HG02763 (cell line): Measurements from ENCODE around the gene SLC22A23.

Experiments used
- ATAC-seq: cut with Tn5 transposase; IDR thresholded peaks from one replicate; pipeline ENCODE4 v1.9.1; 2021; ENCODE audit warnings: mild to moderate bottlenecking, moderate library complexity; ENCODE audit not compliant: unreplicated experiment

SLC22A23 gene

GRCh38 chr6:3406891-3407809 lies 49.7 kb downstream of the SLC22A23 start:
- ATAC-seq, result no peak

- no peak for ATAC-seq
Measured at GRCh38 chr6:3406362-3406821, 50.5 kb downstream of the SLC22A23 start.

DNA sequence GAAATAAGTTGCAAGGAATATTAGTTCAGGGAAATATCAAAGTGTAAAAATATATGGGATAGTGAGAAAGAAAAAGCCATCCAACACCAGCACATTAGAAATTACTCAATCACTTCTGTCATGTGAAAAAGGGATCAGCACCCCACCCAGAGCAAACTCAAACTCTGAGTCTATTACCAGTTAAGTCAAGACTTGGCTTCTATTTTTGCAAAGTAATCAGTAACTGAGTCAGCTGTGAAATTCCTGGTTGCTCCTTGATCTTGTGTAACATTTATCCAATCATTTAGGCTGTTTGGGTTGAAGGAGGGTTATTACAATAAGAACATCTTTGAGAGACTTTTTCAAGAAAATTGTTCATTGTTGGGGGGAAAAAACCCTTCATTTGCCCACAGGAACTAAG lies 51.2 kb downstream of the SLC22A23 start:
- no peak for ATAC-seq

GRCh38 chr6:3405182-3405518 lies 51.7 kb downstream of the SLC22A23 start:
- no peak for ATAC-seq

- no peak for ATAC-seq
Measured at GRCh38 chr6:3403238-3404173, 53.3 kb downstream of the SLC22A23 start.

GRCh38 chr6:3402310-3403237 lies 54.3 kb downstream of the SLC22A23 start:
- ATAC-seq, result no peak

- no peak for ATAC-seq
Measured at GRCh38 chr6:3400162-3400561, 56.7 kb downstream of the SLC22A23 start.

GRCh38 chr6:3398755-3399696 lies 57.8 kb downstream of the SLC22A23 start:
- ATAC-seq, result no peak

GRCh38 chr6:3398165-3398562 lies 58.7 kb downstream of the SLC22A23 start:
- ATAC-seq, result no peak

DNA sequence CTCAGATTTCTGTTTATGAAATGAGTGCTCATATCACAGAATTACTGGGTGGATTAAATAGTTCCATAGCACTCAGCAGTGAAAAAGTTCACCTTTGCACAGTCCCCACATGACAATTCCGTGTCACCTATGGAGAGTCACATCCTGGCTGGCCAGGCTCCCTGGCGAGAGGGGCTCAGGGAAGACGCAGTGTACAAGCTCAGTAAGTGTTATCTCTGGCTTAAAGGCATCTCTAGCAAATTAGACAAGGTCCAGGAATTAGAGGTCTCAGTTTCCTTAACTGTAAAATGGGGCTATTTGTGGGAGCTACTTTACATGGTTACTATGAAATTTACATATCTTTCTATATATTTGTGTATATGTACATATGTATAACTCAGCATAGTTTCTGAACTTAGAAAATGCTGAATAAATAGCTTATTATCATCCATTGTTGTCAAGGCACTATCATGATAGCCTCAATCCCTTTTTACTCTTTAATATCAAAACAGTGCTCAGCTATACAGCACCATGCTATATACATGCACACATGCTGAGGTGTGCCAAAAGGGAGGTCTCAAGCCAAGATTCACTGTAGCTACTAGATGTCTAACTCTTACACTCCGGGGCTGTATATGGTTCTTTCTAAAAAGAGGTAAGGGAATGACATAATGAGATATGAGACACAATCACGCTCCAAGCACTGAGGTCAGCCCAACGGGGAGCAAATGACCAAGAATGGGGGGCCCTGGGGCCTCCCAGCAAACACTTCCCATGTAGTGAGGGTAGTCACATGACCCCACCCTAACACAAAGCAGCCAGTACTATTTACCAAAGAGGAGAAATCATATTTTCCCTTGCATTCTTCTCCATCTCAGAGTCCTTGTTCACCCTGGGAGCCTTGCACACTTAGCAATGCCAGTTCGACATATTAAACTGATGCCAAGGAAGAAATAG lies 59.4 kb downstream of the SLC22A23 start:
- no peak for ATAC-seq

GRCh38 chr6:3396503-3397180 lies 60.2 kb downstream of the SLC22A23 start:
- ATAC-seq, result no peak

DNA sequence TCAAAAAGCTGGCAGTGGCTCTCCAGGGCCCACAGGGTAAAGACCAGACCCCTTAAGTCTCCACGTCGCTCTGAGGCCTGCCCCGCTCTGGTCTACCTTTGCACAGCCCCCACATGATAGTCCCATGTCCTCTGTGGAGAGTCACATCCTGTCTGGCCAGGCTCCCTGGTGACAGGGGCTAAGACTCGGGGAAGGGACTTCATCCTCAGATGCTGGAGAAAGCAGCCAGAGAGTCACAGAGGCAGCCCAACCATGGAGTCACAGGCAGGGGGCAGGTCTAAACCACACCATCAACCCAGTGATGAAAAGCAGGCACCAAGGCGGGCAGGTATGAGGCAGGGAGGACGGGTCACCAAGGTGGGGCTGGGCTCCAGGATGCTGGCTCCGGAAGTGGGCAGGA lies 62.2 kb downstream of the SLC22A23 start:
- ATAC-seq, result no peak

- no peak for ATAC-seq
Measured at GRCh38 chr6:3393836-3394202, 63.0 kb downstream of the SLC22A23 start.

GRCh38 chr6:3392930-3393835 lies 63.7 kb downstream of the SLC22A23 start:
- no peak for ATAC-seq

GRCh38 chr6:3391902-3392458 lies 64.9 kb downstream of the SLC22A23 start:
- no peak for ATAC-seq

- no peak for ATAC-seq
Measured at GRCh38 chr6:3390698-3391097, 66.2 kb downstream of the SLC22A23 start.
